ENCODE measurements around the gene PANK3. TPM values are rescaled to one million over a fixed set of nuclear protein-coding genes. Genes with fewer than 3 reads are reported as not detected.

The PANK3 gene
- total RNA-seq, 4 donors from 2014 or later: 24.9 to 40.1 (median 35.4) TPM

DNA sequence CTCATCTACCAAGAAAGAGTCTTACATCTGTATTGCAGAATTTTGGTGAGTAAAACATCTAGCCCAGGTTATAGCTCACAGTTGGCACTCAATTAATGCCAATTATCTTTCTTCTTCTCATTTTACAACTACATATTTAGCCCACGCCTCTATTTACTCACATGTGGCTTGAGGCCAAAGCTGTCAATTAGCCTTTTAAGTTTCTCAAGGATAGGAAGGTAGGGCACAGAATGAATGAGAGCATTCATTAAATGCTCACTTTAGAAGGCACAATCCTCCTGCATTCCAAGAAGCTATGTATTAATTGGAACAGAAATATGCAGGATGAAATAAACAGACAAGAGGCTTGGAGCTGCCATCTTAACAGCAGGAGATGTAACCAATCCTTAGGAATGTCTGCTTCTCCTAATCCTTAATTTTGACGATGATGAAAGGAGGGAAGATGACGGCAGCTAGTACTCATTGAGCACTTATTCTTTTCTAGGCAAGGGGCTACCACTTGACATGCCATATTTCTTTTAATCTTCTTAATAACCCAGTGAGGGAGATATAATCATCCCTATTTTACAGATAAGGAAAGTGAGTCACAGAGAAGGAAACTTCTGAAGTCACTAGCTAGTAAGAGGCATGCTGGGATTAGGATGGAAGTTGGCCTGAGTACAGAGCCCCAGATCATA, 30.8 kb upstream of the PANK3 start:
- intact Hi-C loops (cut with DNase I): no loop called here
- Histone ChIP-seq H3K4me1 (peaks cover 0 to 9% (median 0%) of the 10 kb centered on the region in 3 donors), H3K4me3 (no peak overlapping the region), H3K36me3 (no peaks in the 10 kb centered on the region), H3K27me3 (no peaks in the 10 kb centered on the region), H3K27ac (no peak overlapping the region), H3K9me3 (no peaks in the 10 kb centered on the region)
- no peak for DNase-seq
- TF ChIP-seq, protein P1, sequence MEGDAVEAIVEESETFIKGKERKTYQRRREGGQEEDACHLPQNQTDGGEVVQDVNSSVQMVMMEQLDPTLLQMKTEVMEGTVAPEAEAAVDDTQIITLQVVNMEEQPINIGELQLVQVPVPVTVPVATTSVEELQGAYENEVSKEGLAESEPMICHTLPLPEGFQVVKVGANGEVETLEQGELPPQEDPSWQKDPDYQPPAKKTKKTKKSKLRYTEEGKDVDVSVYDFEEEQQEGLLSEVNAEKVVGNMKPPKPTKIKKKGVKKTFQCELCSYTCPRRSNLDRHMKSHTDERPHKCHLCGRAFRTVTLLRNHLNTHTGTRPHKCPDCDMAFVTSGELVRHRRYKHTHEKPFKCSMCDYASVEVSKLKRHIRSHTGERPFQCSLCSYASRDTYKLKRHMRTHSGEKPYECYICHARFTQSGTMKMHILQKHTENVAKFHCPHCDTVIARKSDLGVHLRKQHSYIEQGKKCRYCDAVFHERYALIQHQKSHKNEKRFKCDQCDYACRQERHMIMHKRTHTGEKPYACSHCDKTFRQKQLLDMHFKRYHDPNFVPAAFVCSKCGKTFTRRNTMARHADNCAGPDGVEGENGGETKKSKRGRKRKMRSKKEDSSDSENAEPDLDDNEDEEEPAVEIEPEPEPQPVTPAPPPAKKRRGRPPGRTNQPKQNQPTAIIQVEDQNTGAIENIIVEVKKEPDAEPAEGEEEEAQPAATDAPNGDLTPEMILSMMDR (IDR thresholded peaks at IDR 0.05): no peak
- no peak for TF ChIP-seq POLR2A (IDR thresholded peaks at IDR 0.05)
- 68 to 73% methylated on average over 3 of the region's 3 CpGs for WGBS, 2 donors

DNA sequence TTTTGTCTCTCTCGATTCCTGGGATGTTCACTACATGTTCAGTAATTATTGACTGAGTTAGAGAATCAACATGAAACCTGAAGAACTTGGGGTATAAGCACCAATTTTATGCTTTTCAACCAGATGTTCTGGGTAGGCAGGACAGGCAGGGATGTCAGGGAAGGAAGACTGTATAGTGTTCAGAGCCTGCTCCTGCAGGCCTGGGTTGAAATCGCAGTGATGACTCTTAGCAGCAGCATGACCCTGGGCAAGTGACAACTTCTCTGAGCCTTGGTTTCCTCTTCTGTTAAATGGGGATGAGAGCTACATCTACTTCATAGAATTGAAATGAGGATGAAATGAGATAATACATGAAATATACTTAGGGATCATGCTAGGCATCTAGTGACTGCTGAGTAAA, 29.7 kb upstream of the PANK3 start:
- TF ChIP-seq, protein P1 (IDR thresholded peaks at IDR 0.05): peak in 1 of 6 experiments; percentile 9
- TF ChIP-seq POLR2A (IDR thresholded peaks at IDR 0.05): no peak
- DNase-seq: no peak
- Histone ChIP-seq H3K27ac (no peak overlapping the region), H3K36me3 (no peaks in the 10 kb centered on the region), H3K4me3 (no peak overlapping the region), H3K27me3 (no peaks in the 10 kb centered on the region), H3K9me3 (no peaks in the 10 kb centered on the region), H3K4me1 (peaks cover 0 to 12% (median 0%) of the 10 kb centered on the region in 3 donors)
- 50 to 70% methylated on average over 2 of the region's 2 CpGs for WGBS, 2 donors
- intact Hi-C loops (cut with DNase I): no loop called here

DNA sequence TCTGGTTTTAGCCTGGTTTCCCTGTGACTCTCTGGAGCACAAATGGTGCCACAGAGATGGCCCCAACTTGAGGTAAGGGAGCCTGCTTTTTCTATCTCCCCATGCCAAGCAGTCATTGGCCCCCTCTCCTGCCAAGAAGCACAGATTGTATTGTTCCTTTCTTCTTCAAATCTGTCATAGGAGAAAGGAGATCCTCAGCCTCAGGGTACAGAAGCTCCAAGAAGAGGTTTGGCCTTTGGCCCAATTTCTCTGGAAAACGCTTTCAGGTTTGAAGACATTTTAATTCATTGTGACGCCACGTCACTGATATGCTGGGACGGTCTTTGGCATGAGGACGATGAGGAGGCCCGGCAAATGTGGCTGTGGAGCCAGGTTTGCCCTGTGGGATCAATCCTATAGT, 29.2 kb upstream of the PANK3 start:
- H3K27me3 ChIP-seq: no peaks in the 10 kb centered on the region
- peaks cover 0 to 15% (median 0%) of the 10 kb centered on the region in 3 donors for H3K4me1 ChIP-seq
- no peaks in the 10 kb centered on the region for H3K9me3 ChIP-seq
- no peak overlapping the region for H3K27ac ChIP-seq
- DNase-seq: no peak
- no peaks in the 10 kb centered on the region for H3K36me3 ChIP-seq
- TF ChIP-seq, protein P1 (IDR thresholded peaks at IDR 0.05): no peak
- TF ChIP-seq POLR2A (IDR thresholded peaks at IDR 0.05): no peak
- intact Hi-C loops (cut with DNase I): no loop called here
- WGBS, 2 donors: 43 to 69% methylated on average over 3 to 6 of the region's 6 CpGs
- H3K4me3 ChIP-seq: no peak overlapping the region

DNA sequence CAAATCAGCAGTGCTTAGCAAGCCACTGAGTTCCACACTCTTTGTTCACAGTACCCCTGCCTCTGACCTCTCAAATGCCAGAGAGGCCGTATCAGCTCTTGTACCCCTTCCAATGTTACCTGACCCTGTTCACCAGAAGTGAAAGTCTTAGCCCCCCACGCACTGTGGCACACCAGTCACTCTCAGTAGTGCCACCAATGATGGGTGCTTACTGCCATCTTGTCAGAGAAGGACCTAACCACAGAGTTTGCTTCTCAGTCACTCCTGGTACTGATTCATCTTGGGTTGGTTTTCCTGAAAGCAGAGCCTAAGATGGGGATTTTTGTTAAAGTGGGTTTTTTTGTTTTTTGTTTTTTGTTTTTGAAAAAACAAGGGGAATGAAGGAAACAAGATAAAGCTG, 28.8 kb upstream of the PANK3 start:
- intact Hi-C loops (cut with DNase I): no loop called here
- TF ChIP-seq POLR2A (IDR thresholded peaks at IDR 0.05): no peak
- TF ChIP-seq, protein P1 (IDR thresholded peaks at IDR 0.05): no peak
- H3K9me3 ChIP-seq: no peaks in the 10 kb centered on the region
- no peaks in the 10 kb centered on the region for H3K36me3 ChIP-seq
- peaks cover 0 to 13% (median 0%) of the 10 kb centered on the region in 3 donors for H3K4me1 ChIP-seq
- WGBS, 2 donors: 66 to 69% methylated on average over 2 of the region's 2 CpGs
- DNase-seq: no peak
- H3K4me3 ChIP-seq: no peak overlapping the region
- no peak overlapping the region for H3K27ac ChIP-seq
- H3K27me3 ChIP-seq: no peaks in the 10 kb centered on the region

DNA sequence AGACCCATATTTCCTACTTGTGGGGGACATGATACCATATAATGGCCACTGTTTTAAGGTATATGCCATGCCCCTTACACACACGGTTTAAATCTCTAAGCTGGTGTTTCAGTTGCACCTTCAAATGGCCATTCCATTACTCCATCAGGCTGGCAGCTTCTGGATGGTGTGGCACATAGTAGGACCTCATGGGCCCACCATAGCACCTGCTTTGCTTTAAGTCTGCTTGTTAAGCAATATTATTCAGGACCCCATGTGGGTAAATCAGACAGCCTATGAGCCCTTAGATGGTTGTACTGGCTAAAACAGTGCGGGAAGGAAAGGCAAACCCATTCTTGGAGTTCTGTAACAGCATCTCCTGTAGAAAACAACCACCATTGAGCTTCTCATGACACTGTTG, 27.4 kb upstream of the PANK3 start:
- intact Hi-C loops (cut with DNase I): no loop called here
- Histone ChIP-seq H3K4me1 (peaks cover 0 to 8% (median 0%) of the 10 kb centered on the region in 3 donors), H3K27ac (no peak overlapping the region), H3K27me3 (no peaks in the 10 kb centered on the region), H3K4me3 (no peak overlapping the region), H3K36me3 (no peaks in the 10 kb centered on the region), H3K9me3 (no peaks in the 10 kb centered on the region)
- WGBS, 2 donors: 89 to 95% methylated on average over 2 of the region's 2 CpGs
- TF ChIP-seq, protein P1 (IDR thresholded peaks at IDR 0.05): no peak
- TF ChIP-seq POLR2A (IDR thresholded peaks at IDR 0.05): no peak
- DNase-seq: no peak

Data from esophagus squamous epithelium (tissue), 5 donors.